ENCODE data around the gene KHNYN.
"Not testable (repeated sequence)": the region's sequence is repeated elsewhere in the genome, so short reads cannot be mapped to it uniquely, and the experiment has no call there.

The KHNYN gene

DNA sequence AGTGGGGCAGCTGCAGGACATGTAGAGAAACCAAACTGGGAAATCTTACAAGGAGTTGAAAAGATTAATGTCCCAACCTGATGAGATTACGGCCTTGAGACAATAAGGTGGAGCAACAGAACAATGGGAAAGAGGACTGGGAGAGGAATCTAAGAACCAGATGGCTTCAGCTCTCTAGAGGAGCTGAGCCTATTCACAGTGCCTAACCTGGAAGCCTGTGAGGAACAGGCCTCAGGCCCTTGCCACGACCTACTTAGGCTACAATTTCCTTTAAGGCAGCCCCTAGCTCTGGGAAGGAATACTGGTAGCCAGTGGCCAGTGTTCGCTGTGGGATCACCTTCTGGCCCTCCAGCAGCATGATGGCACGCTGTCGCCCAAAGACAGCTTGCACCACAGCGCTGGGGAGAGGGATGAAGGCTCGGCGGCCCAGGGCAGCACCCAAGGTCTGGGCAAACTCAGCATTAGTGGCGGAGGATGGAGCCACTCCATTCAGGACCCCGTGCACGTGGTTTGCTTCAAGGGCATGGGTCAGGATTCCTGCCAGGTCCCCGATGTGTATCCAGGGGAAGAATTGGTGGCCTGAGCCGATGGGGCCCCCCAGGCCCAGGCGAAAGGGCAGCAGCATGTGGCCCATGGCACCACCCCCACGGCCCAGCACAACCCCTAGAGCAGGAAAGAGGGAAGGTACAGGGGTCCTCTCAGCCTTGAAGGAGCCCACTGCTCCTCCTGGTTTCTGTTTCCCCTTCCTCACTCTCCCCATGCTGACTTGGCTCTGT is 10.3 kb downstream of the KHNYN start:
- TF ChIP-seq, protein P1, sequence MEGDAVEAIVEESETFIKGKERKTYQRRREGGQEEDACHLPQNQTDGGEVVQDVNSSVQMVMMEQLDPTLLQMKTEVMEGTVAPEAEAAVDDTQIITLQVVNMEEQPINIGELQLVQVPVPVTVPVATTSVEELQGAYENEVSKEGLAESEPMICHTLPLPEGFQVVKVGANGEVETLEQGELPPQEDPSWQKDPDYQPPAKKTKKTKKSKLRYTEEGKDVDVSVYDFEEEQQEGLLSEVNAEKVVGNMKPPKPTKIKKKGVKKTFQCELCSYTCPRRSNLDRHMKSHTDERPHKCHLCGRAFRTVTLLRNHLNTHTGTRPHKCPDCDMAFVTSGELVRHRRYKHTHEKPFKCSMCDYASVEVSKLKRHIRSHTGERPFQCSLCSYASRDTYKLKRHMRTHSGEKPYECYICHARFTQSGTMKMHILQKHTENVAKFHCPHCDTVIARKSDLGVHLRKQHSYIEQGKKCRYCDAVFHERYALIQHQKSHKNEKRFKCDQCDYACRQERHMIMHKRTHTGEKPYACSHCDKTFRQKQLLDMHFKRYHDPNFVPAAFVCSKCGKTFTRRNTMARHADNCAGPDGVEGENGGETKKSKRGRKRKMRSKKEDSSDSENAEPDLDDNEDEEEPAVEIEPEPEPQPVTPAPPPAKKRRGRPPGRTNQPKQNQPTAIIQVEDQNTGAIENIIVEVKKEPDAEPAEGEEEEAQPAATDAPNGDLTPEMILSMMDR (IDR thresholded peaks at IDR 0.05; ENCODE audit: insufficient read depth, low read depth, low read length, missing control alignments), result no peak
- DNase-seq (ENCODE audit: low read depth), result no peak
- H3K4me3 ChIP-seq (ENCODE audit: low read length), result no peak overlapping the region

DNA sequence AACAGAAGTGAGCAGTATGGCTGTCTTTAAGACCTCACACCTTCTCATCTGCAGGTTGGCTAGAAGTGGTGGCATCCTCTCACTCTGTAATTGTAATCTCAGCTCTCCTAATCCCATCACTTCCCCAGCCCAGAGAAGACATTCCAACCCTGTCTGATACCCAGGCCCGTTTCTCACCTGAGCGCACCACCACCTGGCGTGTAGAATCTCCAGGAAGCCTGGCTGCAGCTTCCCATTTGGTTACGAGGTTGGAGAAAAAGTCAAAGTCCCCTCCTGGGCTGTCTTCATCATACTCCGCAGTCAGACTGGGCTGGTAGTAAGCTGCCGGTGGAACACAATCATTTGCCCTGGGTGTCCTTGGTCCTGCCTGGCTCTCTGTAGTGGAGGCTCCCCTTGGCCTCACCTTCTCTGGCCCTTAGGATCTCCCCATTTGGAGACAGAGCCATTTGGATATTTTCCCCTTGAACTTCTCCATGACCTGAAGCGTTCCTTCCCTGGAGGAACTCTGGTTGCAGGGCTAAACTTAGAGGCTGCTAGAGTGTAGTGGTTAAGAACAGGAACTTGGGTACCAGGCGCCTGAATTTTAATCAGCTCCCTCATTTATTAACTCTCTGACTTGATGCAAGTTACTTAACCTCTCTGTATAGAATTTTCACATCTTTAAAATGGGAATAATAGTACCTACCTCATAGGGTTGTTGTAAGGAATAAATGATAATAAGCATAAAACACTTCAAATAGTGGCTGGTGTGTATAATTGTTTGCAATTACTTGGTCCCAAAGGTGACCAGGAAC is 11.0 kb downstream of the KHNYN start:
- no peak for DNase-seq (ENCODE audit: low read depth)
- no peak overlapping the region for H3K4me3 ChIP-seq (ENCODE audit: low read length)

DNA sequence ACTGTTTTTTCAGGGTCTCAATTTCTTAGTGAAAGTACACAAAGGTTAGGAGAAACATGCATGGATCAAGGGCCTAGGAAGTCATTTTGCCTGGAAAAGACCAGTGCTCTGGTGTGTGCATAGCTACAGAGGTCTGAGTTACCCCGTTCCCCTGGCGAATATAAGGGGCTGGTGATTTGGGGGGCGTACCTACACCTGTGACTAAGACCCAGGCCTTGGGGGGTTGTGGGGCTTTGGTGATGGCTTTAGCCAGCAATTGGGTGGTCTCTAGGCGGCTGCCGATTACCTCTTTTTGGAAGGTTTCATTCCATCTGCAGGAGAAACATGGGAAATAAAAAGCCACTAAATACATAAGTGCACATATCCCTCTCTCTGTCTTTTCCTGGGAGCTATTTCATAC is 11.7 kb downstream of the KHNYN start:
- TF ChIP-seq, protein P1 (IDR thresholded peaks at IDR 0.05; ENCODE audit: insufficient read depth, low read depth, low read length, missing control alignments), result no peak

More for the DNA sequence above, 11.0 kb downstream of the KHNYN start:
- TF ChIP-seq, protein P1 (IDR thresholded peaks at IDR 0.05; ENCODE audit: insufficient read depth, low read depth, low read length, missing control alignments), result no peak

DNA sequence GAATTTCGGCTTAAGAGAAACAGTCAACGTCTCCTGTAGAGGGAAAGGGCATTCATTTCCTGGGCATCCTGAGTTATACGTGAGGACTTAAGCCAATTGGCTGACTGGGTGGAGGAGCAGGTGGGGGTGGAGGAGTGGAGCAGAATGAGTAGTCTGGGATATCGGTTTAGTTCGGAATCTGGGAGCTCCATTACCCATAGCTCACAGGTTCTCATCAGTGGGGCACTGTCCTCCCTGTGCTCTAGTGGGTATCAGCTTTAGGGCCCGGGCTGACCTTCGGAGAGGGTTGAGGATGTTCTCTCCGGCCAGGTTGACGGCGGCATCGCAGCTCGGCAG is 12.1 kb downstream of the KHNYN start:
- DNase-seq (ENCODE audit: low read depth), result peak; percentile 70
- TF ChIP-seq, protein P1 (IDR thresholded peaks at IDR 0.05; ENCODE audit: insufficient read depth, low read depth, low read length, missing control alignments), result no peak
- H3K4me3 ChIP-seq (ENCODE audit: low read length), result peak overlapping the region; percentile 94

More for the DNA sequence above, 11.7 kb downstream of the KHNYN start:
- no peak for DNase-seq (ENCODE audit: low read depth)
- peak overlapping the region; percentile 94 for H3K4me3 ChIP-seq (ENCODE audit: low read length)

DNA sequence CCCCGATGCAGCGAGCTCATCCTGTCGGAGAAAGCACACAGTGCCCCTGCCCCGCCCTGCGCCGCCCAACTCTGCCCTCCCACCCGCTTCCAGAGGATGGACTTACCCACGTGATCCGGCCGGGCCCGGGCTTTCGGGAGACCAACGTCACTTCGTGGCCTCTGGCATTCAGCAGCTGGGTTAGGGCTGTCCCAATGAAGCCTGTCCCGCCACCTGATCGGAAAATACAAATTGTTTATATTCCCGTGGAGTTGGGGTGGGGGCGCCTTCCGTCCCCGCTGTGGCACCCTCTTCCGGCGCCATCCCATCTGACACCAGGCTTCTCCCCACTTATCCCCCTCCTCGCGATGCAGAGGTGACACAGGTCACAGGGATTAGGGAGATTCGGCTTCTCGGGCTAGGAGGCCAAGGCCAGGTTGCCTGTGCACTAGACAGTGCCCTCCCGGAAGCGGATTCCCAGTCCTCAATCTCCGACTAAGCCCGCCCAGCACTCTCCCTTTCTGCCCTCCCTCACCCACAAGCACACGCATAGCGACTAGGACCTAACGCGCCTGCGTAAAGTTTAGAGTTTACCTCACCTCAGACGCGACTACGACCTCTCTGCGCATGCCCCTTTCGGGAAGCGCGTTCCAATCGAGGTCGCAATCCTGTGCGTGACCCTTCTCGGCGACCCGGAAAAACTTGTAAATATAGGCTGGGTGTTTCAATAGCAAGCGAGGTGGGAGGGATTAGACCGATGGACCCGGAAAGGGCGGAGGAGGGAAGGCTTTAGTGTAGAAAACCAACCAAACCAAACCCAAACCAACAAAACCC is 12.7 kb downstream of the KHNYN start, which contains the start of gene SDR39U1:
TSS of gene SDR39U1 (minus strand) at position 537 of the 813 bp plus-strand sequence. CDS start at position 530, 7 bp downstream.
- peak within 1 kb of the TSS; percentile 94 for H3K4me3 ChIP-seq (ENCODE audit: low read length)
- peak; percentile 99 for DNase-seq (ENCODE audit: low read depth)
- TF ChIP-seq, protein P1 (IDR thresholded peaks at IDR 0.05; ENCODE audit: insufficient read depth, low read depth, low read length, missing control alignments), result no peak

DNA sequence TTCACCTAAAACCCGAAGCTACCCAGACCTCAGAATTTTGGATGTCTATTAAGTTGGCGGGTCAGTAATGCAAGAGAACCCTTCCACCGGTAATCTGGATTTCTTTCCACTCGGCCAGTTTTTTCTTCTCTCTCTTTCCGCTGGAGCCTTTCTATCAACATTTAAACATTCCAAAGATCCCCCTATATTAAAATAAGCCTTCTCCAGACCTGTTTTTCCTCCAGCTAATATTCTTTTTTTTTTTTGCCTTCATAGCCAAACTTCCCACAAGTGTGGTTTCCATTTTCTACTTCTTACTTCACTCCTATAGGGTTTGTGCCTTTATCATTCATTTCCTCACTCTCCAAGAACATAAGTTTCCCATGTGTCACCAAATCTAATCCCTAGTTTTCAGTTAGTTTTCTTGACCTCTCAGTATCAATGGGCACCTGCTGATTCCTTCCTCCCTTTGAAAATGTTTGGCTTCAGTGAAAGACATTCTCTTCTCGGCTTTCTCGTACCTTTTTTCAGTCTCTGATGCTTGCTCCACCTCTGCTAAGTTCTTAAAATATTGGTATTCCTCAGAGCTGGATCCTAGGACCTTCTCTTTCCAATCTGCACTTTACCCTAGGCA is 13.4 kb downstream of the KHNYN start:
- H3K4me3 ChIP-seq (ENCODE audit: low read length), result peak overlapping the region; percentile 94
- TF ChIP-seq, protein P1 (IDR thresholded peaks at IDR 0.05; ENCODE audit: insufficient read depth, low read depth, low read length, missing control alignments), result no peak
- DNase-seq (ENCODE audit: low read depth), result peak; percentile 14

DNA sequence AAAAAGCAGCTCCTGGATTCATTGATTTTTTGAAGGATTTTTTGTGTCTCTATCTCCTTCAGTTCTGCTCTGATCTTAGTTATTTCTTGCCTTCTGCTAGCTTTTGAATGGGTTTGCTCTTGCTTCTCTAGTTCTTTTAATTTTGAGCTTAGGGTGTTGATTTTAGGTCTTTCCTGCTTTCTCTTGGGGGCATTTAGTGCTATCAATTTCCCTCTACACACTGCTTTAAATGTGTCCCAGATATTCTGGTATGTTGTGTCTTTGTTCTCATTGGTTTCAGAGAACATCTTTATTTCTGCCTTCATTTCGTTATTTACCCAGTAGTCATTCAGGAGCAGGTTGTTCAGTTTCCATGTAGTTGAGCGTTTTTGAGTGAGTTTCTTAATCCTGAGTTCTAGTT is 21.1 kb downstream of the KHNYN start:
- DNase-seq (ENCODE audit: low read depth); H3K4me3 ChIP-seq (ENCODE audit: low read length): not testable (repeated sequence)
